Testis (tissue), 3 donors: ENCODE data around the gene RGS6. TPM values are rescaled to one million over a fixed set of nuclear protein-coding genes. Genes with fewer than 3 reads are reported as not detected.

Experiments used
- DNase-seq: peaks from one replicate; pipeline ENCODE4 v3.0.0-alpha.2; 2019
- H3K27ac ChIP-seq, 2 donors: fragments of 200-600 bp; sonication (generic); one replicate each; pipeline ENCODE4 v1.5.1; 2019
- H3K27me3 ChIP-seq: fragments of 200-600 bp; sonication (generic); one replicate; pipeline ENCODE4 v1.5.1; 2019
- H3K36me3 ChIP-seq: fragments of 200-600 bp; sonication (generic); one replicate; pipeline ENCODE4 v1.5.1; 2017; ENCODE audit warnings: low read depth; ENCODE audit errors: missing control alignments
- H3K4me1 ChIP-seq: fragments of 200-600 bp; sonication (generic); one replicate; pipeline ENCODE4 v1.5.1; 2019
- H3K4me3 ChIP-seq, 2 donors: fragments of 200-600 bp; sonication (generic); one replicate each; pipeline ENCODE4 v1.5.1; 2017 to 2019
- H3K9me3 ChIP-seq: fragments of 200-600 bp; sonication (generic); one replicate; pipeline ENCODE4 v1.5.1; 2017
- CTCF ChIP-seq, 3 experiments: fragments of 450-650 bp in 2 of 3; fragments of 200-600 bp in 1 of 3; sonication (generic) in 1 of 3; IDR thresholded peaks; one replicate each; pipeline ENCODE4 v1.5.1; 2016 to 2019; ENCODE audit warnings: antibody characterized with exemption in 3 of 3, mild to moderate bottlenecking in 2 of 3, moderate library complexity in 1 of 3
- POLR2A ChIP-seq: fragments of 450-650 bp; IDR thresholded peaks from one replicate; pipeline ENCODE4 v1.6.1; 2017; ENCODE audit warnings: antibody characterized with exemption, mild to moderate bottlenecking, moderate library complexity
- WGBS, 2 donors: methylation state at CpG; one replicate each; pipeline ENCODE4 v1.1.5; 2018; 5-methylcytosine and 5-hydroxymethylcytosine counted together
- intact Hi-C: fragments of 100-400 bp; cut with DNase I; formaldehyde crosslinking; loops from one replicate; pipeline ENCODE4 v1.15.1; 2023; ENCODE audit warnings: low total_unique reads
- polyA plus RNA-seq: library from polyadenylated mRNA; stranded (reverse); fragments of 350-450 nt; fragmentation: Illumina TruSeq; extraction: RNeasy Lipid Tissue Mini Kit (QIAGEN cat#74804); gene quantifications from one replicate; pipeline ENCODE4 v1.2.3, GENCODE V29; 2014; ENCODE audit warnings: low read depth, low replicate concordance; ENCODE audit not compliant: insufficient read depth
- total RNA-seq, 2 donors: library from RNA; depleted of rRNA; stranded (reverse); fragments of >200 nt; gene quantifications; one replicate each; pipeline ENCODE4 v1.2.3, GENCODE V29; 2016

The RGS6 gene
- total and polyA plus RNA-seq, 3 donors from 2014 or later, result 6.3 to 21.3 (median 16.0) TPM

GRCh38 chr14:72104011-72104613 is 171.9 kb downstream of the RGS6 start:
- DNase-seq, result peak; percentile 52
- 67% methylated on average over 12 of the region's 12 CpGs for WGBS, 2 donors
- no peak overlapping the region for H3K4me3 ChIP-seq
- H3K4me1 ChIP-seq, result no peaks in the 10 kb centered on the region
- H3K27me3 ChIP-seq, result no peaks in the 10 kb centered on the region
- intact Hi-C loops, result no loop called here
- no peaks in the 10 kb centered on the region for H3K36me3 ChIP-seq
- TF ChIP-seq CTCF (IDR thresholded peaks at IDR 0.05) (peak in 2 of 3 experiments; percentile 15 to 50), POLR2A (no peak)
- H3K27ac ChIP-seq, result no peak overlapping the region
- H3K9me3 ChIP-seq, result no peaks in the 10 kb centered on the region

GRCh38 chr14:72111911-72112310 is 179.7 kb downstream of the RGS6 start:
- no peaks in the 10 kb centered on the region for H3K36me3 ChIP-seq
- H3K4me3 ChIP-seq, result no peak overlapping the region
- H3K27ac ChIP-seq, result no peak overlapping the region
- no peaks in the 10 kb centered on the region for H3K4me1 ChIP-seq
- intact Hi-C loops, result no loop called here
- 94% methylated on average over 7 of the region's 7 CpGs for WGBS, 2 donors
- H3K27me3 ChIP-seq, result no peaks in the 10 kb centered on the region
- no peaks in the 10 kb centered on the region for H3K9me3 ChIP-seq
- no peak for DNase-seq
- TF ChIP-seq POLR2A (no peak), CTCF (IDR thresholded peaks at IDR 0.05) (no peak)

GRCh38 chr14:72118841-72119240 is 186.6 kb downstream of the RGS6 start:
- WGBS, 2 donors, result 61 to 72% methylated on average over 3 of the region's 3 CpGs

GRCh38 chr14:72120315-72120714 is 188.1 kb downstream of the RGS6 start:
- DNase-seq, result no peak
- TF ChIP-seq CTCF (IDR thresholded peaks at IDR 0.05), result no peak
- TF ChIP-seq POLR2A, result no peak
- no peaks in the 10 kb centered on the region for H3K36me3 ChIP-seq
- H3K4me3 ChIP-seq, result no peak overlapping the region
- intact Hi-C loops, result no loop called here
- H3K27me3 ChIP-seq, result no peaks in the 10 kb centered on the region
- peaks cover 6% of the 10 kb centered on the region for H3K4me1 ChIP-seq
- H3K9me3 ChIP-seq, result no peaks in the 10 kb centered on the region
- H3K27ac ChIP-seq, result no peak overlapping the region
- 86 to 87% methylated on average over 3 of the region's 3 CpGs for WGBS, 2 donors

More at GRCh38 chr14:72118841-72119240, 186.6 kb downstream of the RGS6 start:
- no peak for DNase-seq
- no peaks in the 10 kb centered on the region for H3K9me3 ChIP-seq
- H3K4me3 ChIP-seq, result no peak overlapping the region
- H3K4me1 ChIP-seq, result peaks cover 6% of the 10 kb centered on the region
- no peak for TF ChIP-seq CTCF (IDR thresholded peaks at IDR 0.05)
- no peak for TF ChIP-seq POLR2A
- no peaks in the 10 kb centered on the region for H3K36me3 ChIP-seq
- H3K27me3 ChIP-seq, result no peaks in the 10 kb centered on the region
- H3K27ac ChIP-seq, result no peak overlapping the region
- intact Hi-C loops, result no loop called here

GRCh38 chr14:72123755-72124154 is 191.5 kb downstream of the RGS6 start:
- intact Hi-C loops, result no loop called here
- WGBS, 2 donors, result 74 to 94% methylated on average over 3 of the region's 3 CpGs

More at GRCh38 chr14:72123755-72124154, 191.5 kb downstream of the RGS6 start:
- Histone ChIP-seq H3K4me1 (peaks cover 6% of the 10 kb centered on the region), H3K27me3 (no peaks in the 10 kb centered on the region), H3K9me3 (no peaks in the 10 kb centered on the region), H3K27ac (no peak overlapping the region), H3K36me3 (no peaks in the 10 kb centered on the region), H3K4me3 (no peak overlapping the region)
- no peak for TF ChIP-seq CTCF (IDR thresholded peaks at IDR 0.05)
- no peak for DNase-seq
